ENCODE data around the gene PTBP1.
A peak's percentile ranks its signal among the peaks of the same experiment; 100 is the strongest.

The PTBP1 gene

GRCh38 chr19:764301-764700, 33.0 kb upstream of the PTBP1 start:
- no peaks in the 10 kb centered on the region for H3K36me3 Mint-ChIP-seq
- ATAC-seq: no peak

DNA sequence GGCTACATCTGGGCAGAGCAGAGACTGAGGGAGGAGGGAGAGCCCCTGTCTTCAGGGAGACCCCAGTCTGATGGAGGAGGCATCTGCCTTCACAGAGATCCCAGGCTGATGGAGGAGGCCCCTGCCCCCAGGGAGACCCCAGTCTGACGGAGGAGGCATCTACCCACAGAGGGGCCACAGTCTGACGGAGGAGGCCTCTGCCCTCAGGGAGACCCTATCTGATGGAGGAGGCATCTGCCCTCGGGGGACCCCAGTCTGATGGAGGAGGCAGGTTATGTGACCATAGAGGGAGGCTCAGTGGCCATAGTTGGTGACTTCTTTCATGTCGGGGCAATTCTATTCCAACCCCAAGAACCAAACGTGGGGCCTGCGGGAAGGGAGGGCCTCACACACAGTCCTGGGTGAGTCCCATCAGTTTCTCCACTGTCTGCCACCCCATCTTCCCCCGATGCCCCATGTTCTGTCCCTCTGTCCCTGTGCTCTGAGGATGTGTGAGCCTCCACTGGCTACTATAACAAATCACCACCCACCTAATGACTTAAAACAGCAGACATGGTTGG, 32.0 kb upstream of the PTBP1 start:
- Mint-ChIP-seq H3K9me3 (no peaks in the 10 kb centered on the region), H3K36me3 (no peaks in the 10 kb centered on the region), H3K27ac (no peak overlapping the region), H3K4me1 (no peaks in the 10 kb centered on the region), H3K4me3 (no peak overlapping the region)
- DNase-seq (ENCODE audit: low spot score in 2 of 2) (no peak), ATAC-seq (no peak)

More at GRCh38 chr19:764301-764700, 33.0 kb upstream of the PTBP1 start:
- Mint-ChIP-seq H3K4me3 (no peak overlapping the region), H3K9me3 (no peaks in the 10 kb centered on the region), H3K27ac (no peak overlapping the region), H3K4me1 (no peaks in the 10 kb centered on the region)
- DNase-seq (ENCODE audit: low spot score in 2 of 2): no peak

DNA sequence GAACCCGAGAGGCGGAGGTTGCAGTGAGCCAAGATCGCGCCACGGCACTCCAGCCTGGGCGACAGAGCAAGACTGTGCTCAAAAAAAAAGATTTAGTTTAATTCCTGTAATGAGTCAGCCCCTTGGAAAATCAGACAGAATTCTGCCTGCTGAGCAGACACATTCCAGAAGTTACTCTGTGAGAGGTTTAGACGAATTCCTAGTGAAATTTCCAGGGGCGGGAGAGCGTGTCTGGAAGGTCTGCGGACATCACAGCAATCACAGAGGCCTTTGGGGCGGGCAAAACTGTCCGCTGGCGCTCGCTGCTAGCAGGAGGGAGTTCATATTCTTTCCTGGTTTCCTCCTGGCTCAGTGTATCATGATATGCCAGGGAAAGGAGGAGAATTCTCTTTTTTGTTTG, 28.8 kb upstream of the PTBP1 start:
- Mint-ChIP-seq H3K4me3 (no peak overlapping the region), H3K27ac (no peak overlapping the region), H3K36me3 (no peaks in the 10 kb centered on the region), H3K9me3 (no peaks in the 10 kb centered on the region), H3K4me1 (no peaks in the 10 kb centered on the region)
- ATAC-seq (no peak), DNase-seq (ENCODE audit: low spot score in 2 of 2) (no peak)

DNA sequence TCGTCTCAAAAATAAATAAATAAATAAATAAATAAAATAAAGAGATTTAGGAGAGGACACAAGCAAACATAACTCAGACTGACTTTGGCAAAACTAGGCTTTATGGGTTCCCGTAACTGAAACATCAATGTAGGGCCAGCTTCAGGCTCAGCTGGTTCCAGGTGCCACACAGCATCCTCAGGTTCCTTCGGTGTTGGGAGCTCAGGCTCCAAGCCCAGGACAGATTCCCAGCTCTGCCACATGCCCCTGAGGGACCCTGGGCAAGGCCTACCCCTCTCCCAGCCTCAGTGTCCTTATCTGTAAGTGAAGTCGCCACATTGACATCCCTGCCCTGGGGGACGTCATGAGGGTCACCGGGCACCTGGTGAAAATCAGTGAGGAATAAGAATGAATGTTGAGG, 27.6 kb upstream of the PTBP1 start:
- Mint-ChIP-seq H3K36me3 (no peaks in the 10 kb centered on the region), H3K4me1 (no peaks in the 10 kb centered on the region), H3K4me3 (no peak overlapping the region), H3K9me3 (no peaks in the 10 kb centered on the region), H3K27ac (no peak overlapping the region)
- no peak for ATAC-seq
- DNase-seq (ENCODE audit: low spot score in 2 of 2): no peak

GRCh38 chr19:771332-771785, 25.9 kb upstream of the PTBP1 start:
- ATAC-seq: peak; percentile 68
- Mint-ChIP-seq H3K4me3 (no peak overlapping the region), H3K36me3 (no peaks in the 10 kb centered on the region), H3K4me1 (no peaks in the 10 kb centered on the region), H3K27ac (no peak overlapping the region), H3K9me3 (no peaks in the 10 kb centered on the region)
- no peak for DNase-seq (ENCODE audit: low spot score in 2 of 2)

DNA sequence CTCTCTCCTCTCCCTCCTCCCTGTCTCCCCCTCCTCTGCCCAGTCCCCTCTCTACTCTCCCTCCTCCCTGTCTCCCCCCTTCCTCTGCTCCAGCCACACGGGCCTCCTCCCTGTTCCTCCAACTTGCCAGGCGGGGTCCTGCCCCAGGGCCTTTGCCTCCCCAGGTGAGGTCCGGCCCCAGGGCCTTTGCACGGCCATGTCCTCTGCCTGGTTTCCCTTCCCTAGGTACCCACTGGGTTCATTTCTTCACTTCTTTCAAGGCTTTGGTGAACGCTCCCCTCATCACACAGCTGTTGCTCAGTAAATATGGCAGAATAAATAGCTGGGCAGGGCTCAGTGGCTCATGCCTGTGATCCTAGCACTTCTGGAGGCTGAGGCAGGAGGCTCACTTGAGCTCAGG, 25.2 kb upstream of the PTBP1 start:
- Mint-ChIP-seq H3K36me3 (no peaks in the 10 kb centered on the region), H3K4me3 (no peak overlapping the region), H3K4me1 (no peaks in the 10 kb centered on the region), H3K9me3 (no peaks in the 10 kb centered on the region), H3K27ac (no peak overlapping the region)
- ATAC-seq (no peak), DNase-seq (ENCODE audit: low spot score in 2 of 2) (no peak)

GRCh38 chr19:772730-773436, 24.4 kb upstream of the PTBP1 start:
- Mint-ChIP-seq H3K36me3 (no peaks in the 10 kb centered on the region), H3K27ac (no peak overlapping the region), H3K4me3 (no peak overlapping the region), H3K4me1 (no peaks in the 10 kb centered on the region), H3K9me3 (no peaks in the 10 kb centered on the region)
- DNase-seq (ENCODE audit: low spot score in 2 of 2) (no peak), ATAC-seq (no peak)

DNA sequence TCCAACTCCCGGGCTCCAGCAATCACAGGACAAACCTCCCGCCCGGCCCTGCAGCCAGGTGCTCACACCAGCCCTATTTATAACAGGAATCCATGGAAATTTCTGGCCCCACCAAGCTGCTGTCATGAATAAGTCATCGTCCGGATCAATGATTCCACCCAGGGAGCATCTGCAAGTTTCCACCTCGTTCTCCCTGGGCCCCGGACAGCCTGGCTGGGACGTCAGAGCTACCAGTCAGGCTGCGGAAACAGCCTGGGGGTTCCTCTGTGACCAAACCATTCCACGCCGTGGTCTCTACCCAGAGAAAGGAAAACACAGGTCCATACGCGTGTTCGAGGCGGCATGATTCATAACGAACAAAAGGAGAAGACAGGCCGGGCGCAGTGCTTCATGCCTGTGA, 20.7 kb upstream of the PTBP1 start:
- H3K27ac Mint-ChIP-seq: no peak overlapping the region
- no peak for DNase-seq (ENCODE audit: low spot score in 2 of 2)
- H3K4me3 Mint-ChIP-seq: no peak overlapping the region
- no peak for ATAC-seq
- H3K9me3 Mint-ChIP-seq: no peaks in the 10 kb centered on the region
- H3K4me1 Mint-ChIP-seq: no peaks in the 10 kb centered on the region
- no peaks in the 10 kb centered on the region for H3K36me3 Mint-ChIP-seq

GRCh38 chr19:778910-779653, 18.2 kb upstream of the PTBP1 start:
- ATAC-seq (no peak), DNase-seq (ENCODE audit: low spot score in 2 of 2) (no peak)
- H3K4me1 Mint-ChIP-seq: no peaks in the 10 kb centered on the region
- no peak overlapping the region for H3K27ac Mint-ChIP-seq
- H3K9me3 Mint-ChIP-seq: no peaks in the 10 kb centered on the region
- H3K4me3 Mint-ChIP-seq: no peak overlapping the region
- no peaks in the 10 kb centered on the region for H3K36me3 Mint-ChIP-seq

DNA sequence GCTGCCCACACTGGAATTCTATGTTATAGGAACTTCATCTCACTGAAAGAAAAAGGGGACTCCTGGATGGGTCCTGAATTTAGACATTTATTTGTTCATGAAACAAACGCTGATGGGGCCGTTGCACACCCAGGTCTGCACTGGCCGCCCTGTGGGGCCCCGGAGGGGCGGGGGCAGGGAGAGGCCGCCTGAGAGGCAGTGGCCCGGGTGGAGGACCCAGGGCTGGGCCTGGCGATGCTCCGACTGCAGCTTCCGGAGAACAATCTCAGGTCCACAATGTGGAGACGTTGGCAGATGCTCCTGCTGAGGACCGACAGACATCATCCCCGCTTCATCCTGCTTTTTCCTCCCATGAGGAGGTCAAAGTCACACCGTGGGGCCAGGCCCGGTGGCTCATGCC, 16.3 kb upstream of the PTBP1 start:
- no peak overlapping the region for H3K27ac Mint-ChIP-seq
- DNase-seq (ENCODE audit: low spot score in 2 of 2) (no peak), ATAC-seq (no peak)
- no peaks in the 10 kb centered on the region for H3K4me1 Mint-ChIP-seq
- H3K4me3 Mint-ChIP-seq: no peak overlapping the region
- H3K9me3 Mint-ChIP-seq: no peaks in the 10 kb centered on the region
- no peaks in the 10 kb centered on the region for H3K36me3 Mint-ChIP-seq

- no peaks in the 10 kb centered on the region for H3K9me3 Mint-ChIP-seq
- no peak for ATAC-seq
- H3K36me3 Mint-ChIP-seq: no peaks in the 10 kb centered on the region
- no peak overlapping the region for H3K27ac Mint-ChIP-seq
- no peak overlapping the region for H3K4me3 Mint-ChIP-seq
- no peak for DNase-seq (ENCODE audit: low spot score in 2 of 2)
- no peaks in the 10 kb centered on the region for H3K4me1 Mint-ChIP-seq
These were observed 15.5 kb upstream of the PTBP1 start for GRCh38 chr19:781800-782184.

- Mint-ChIP-seq H3K36me3 (no peaks in the 10 kb centered on the region), H3K27ac (no peak overlapping the region), H3K9me3 (no peaks in the 10 kb centered on the region), H3K4me1 (no peaks in the 10 kb centered on the region), H3K4me3 (no peak overlapping the region)
- ATAC-seq: no peak
- DNase-seq (ENCODE audit: low spot score in 2 of 2): no peak
These were observed 14.9 kb upstream of the PTBP1 start for GRCh38 chr19:782185-782877.

GRCh38 chr19:782878-783668, 14.2 kb upstream of the PTBP1 start:
- no peak overlapping the region for H3K27ac Mint-ChIP-seq
- no peaks in the 10 kb centered on the region for H3K4me1 Mint-ChIP-seq
- ATAC-seq (no peak), DNase-seq (ENCODE audit: low spot score in 2 of 2) (no peak)
- H3K4me3 Mint-ChIP-seq: no peak overlapping the region
- H3K9me3 Mint-ChIP-seq: no peaks in the 10 kb centered on the region
- H3K36me3 Mint-ChIP-seq: no peaks in the 10 kb centered on the region

- no peaks in the 10 kb centered on the region for H3K4me1 Mint-ChIP-seq
- ATAC-seq (no peak), DNase-seq (ENCODE audit: low spot score in 2 of 2) (no peak)
- no peak overlapping the region for H3K27ac Mint-ChIP-seq
- H3K9me3 Mint-ChIP-seq: no peaks in the 10 kb centered on the region
- H3K36me3 Mint-ChIP-seq: no peaks in the 10 kb centered on the region
- no peak overlapping the region for H3K4me3 Mint-ChIP-seq
These were observed 12.7 kb upstream of the PTBP1 start for GRCh38 chr19:784541-784940.

DNA sequence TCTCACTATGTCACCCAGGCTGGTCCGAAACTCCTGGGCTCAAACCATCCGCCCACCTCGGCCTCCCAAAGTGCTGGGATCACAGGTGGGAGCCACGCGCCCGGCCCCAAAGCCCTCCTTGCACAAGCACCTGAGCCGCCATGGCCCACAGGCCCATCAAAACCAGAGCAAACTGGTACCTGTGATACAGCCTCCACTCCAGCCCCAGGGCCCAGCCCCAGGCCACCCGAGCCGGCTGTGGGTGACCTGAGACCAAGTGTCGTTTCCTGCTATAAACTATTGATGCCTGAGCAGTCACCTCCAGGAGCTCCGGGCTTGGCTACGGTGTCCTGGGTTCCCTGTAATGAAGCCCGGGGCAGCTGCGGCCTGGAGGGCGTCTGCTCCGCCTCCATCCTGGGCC, 9.7 kb upstream of the PTBP1 start:
- ATAC-seq (no peak), DNase-seq (ENCODE audit: low spot score in 2 of 2) (no peak)
- H3K9me3 Mint-ChIP-seq: no peaks in the 10 kb centered on the region
- no peaks in the 10 kb centered on the region for H3K4me1 Mint-ChIP-seq
- H3K27ac Mint-ChIP-seq: no peak overlapping the region
- H3K4me3 Mint-ChIP-seq: no peak overlapping the region
- H3K36me3 Mint-ChIP-seq: no peaks in the 10 kb centered on the region
